ENCODE data around the gene HOXA7. TPM values are rescaled to one million over a fixed set of nuclear protein-coding genes. Genes with fewer than 3 reads are reported as not detected.

HOXA7 gene
- total RNA-seq, 1 experiment from 2014 or later: 2.6 TPM

DNA sequence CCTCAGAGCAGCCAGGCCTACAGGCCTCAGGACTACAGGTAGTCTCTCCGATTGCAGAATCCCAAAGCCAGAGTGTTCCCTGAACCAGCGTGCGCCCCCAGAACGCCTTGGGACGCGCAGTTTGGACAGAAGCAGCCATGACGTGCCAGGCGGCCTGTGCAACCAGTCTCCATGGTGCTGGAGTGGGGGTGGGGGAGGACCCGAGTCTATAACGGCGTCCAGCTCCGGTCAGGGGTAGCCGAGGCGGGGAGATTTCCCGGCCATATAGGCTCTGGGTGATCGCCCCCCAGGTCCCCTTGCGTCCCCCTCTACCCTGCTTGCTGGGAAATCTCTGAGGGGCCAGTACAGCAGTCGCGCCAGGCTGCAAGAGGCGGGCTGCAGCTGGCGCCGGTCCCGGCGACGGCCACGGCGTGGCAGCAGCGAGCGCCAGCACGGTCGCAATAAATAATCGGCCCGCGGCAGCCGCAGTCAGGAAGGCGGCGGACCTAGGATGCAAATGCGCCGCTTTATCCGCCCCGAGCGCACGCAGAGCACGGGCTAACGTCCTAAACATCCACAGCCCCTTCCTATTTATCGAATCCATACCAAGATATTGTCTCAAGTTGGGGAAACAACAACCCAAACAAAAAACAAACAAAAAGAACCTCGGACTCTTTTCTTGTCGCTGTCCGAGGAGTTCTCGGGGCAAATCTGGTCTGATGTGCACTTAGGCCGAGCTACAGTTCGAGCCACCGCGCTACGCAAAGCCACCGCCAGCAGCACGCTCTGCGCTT lies 5.7 kb downstream of the HOXA7 start:
- H3K4me1 ChIP-seq (ENCODE audit: insufficient read depth, low read length): peaks cover 34% of the 10 kb centered on the region
- TF ChIP-seq EZH2 (IDR thresholded peaks at IDR 0.05; ENCODE audit: low read length, unreplicated experiment): no peak
- TF ChIP-seq, protein P1, sequence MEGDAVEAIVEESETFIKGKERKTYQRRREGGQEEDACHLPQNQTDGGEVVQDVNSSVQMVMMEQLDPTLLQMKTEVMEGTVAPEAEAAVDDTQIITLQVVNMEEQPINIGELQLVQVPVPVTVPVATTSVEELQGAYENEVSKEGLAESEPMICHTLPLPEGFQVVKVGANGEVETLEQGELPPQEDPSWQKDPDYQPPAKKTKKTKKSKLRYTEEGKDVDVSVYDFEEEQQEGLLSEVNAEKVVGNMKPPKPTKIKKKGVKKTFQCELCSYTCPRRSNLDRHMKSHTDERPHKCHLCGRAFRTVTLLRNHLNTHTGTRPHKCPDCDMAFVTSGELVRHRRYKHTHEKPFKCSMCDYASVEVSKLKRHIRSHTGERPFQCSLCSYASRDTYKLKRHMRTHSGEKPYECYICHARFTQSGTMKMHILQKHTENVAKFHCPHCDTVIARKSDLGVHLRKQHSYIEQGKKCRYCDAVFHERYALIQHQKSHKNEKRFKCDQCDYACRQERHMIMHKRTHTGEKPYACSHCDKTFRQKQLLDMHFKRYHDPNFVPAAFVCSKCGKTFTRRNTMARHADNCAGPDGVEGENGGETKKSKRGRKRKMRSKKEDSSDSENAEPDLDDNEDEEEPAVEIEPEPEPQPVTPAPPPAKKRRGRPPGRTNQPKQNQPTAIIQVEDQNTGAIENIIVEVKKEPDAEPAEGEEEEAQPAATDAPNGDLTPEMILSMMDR (conservative IDR thresholded peaks at IDR 0.05; ENCODE audit: low read depth, low read length): peak; percentile 82
- CTCF ChIA-PET: interaction anchor here (0.5 to 1.4 kb wide), 5 partner anchors 10 to 451 kb away, joined by 3 to 17 read pairs (median 4); partner anchors contain the start of gene HOXA11
- ATAC-seq (peak; percentile 33), DNase-seq (peak; percentile 86)
- peak overlapping the region; percentile 78 for H3K4me3 ChIP-seq (ENCODE audit: low read length)
- H3K36me3 ChIP-seq (ENCODE audit: low read depth, low read length): no peaks in the 10 kb centered on the region
- POLR2A ChIA-PET (ENCODE audit: unreplicated experiment): interaction anchor here (0.6 to 1.4 kb wide), 3 partner anchors 16 to 288 kb away, joined by 3 to 6 read pairs (median 4); no protein-coding TSS in a partner anchor
- H3K27ac ChIP-seq (ENCODE audit: low read length): peak overlapping the region; percentile 84
- intact Hi-C loops (cut with micrococcal nuclease): loop anchor here (1.0 to 2.0 kb wide), 3 partner anchors 286 to 296 kb away; partner anchors contain the start of gene SKAP2
- peak overlapping the region; percentile 73 for H3K9ac ChIP-seq (ENCODE audit: low read length)
- no peaks in the 10 kb centered on the region for H3F3A ChIP-seq (ENCODE audit: low read length, unreplicated experiment)
- no peaks in the 10 kb centered on the region for H4K20me1 ChIP-seq (ENCODE audit: low read length)
- peaks cover 71% of the 10 kb centered on the region for H3K79me2 ChIP-seq (ENCODE audit: low read length)
- peak overlapping the region; percentile 74 for H2AFZ ChIP-seq (ENCODE audit: low read length)
- no peaks in the 10 kb centered on the region for H3K27me3 ChIP-seq (ENCODE audit: low read length)
- no peaks in the 10 kb centered on the region for H3K9me3 ChIP-seq (ENCODE audit: low read length)
- H3K4me2 ChIP-seq (ENCODE audit: low read length): peak overlapping the region; percentile 92
- TSS peak; percentile 41 for BruUV-seq (replicated peaks)
- H3K9me2 ChIP-seq (replicated peaks; ENCODE audit: low read length): no peaks in the 10 kb centered on the region

DNA sequence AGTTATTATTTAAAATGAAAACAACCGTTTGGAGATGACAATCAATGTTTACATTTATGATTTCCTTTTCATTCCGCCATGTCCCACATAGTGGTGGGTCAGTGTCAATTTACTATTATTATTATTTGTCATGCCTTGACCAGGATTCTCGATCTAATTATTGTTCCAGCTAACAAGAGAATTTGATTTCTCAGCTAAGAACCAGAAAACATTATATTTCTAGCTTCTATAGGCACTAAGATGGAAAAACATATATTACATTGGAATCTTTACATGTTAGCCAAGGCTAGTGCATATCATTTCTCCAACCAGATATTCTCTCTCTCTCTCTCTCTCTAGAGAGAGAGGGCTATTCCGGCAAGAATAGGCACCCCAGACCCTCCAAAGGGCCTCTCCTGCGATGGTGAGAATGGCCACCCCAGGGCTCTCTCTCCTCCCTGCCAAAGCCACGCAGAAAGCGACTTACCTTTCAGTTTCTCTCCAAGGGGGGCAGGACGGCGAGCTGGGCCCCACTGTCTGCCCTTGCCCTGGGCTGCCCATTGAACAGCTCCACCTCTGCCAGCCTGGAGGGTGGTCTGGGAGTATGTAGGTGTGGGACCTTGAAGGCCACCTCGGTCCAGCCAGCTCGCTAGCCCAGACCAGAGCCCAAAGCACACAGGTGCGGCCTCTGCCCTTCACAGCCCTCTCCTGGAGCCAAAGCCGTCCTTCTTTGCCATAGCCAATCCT lies 6.5 kb downstream of the HOXA7 start:
- no TSS peak for BruUV-seq (replicated peaks)
- ChIA-PET CTCF (interaction anchor here (0.6 to 1.4 kb wide), 2 partner anchors 11 to 256 kb away, joined by 4 to 17 read pairs; no protein-coding TSS in a partner anchor), POLR2A (ENCODE audit: unreplicated experiment) (interaction anchor here (0.5 to 1.4 kb wide), 2 partner anchors 16 to 30 kb away, joined by 4 to 6 read pairs; no protein-coding TSS in a partner anchor)
- peaks cover 29% of the 10 kb centered on the region for H3K4me1 ChIP-seq (ENCODE audit: insufficient read depth, low read length)
- H3K4me2 ChIP-seq (ENCODE audit: low read length): peak overlapping the region; percentile 92
- DNase-seq: peak; percentile 26
- intact Hi-C loops (cut with micrococcal nuclease): loop anchor here (1.0 to 2.0 kb wide), 7 partner anchors 15 to 295 kb away; partner anchors contain the start of genes HOXA9 and SKAP2
- H3K27me3 ChIP-seq (ENCODE audit: low read length): no peaks in the 10 kb centered on the region
- peak overlapping the region; percentile 73 for H3K9ac ChIP-seq (ENCODE audit: low read length)
- peaks cover 6% of the 10 kb centered on the region; the same call in 1 of the 2 replicates for H3K36me3 ChIP-seq (ENCODE audit: low read depth, low read length)
- H4K20me1 ChIP-seq (ENCODE audit: low read length): no peaks in the 10 kb centered on the region
- no peaks in the 10 kb centered on the region for H3K9me2 ChIP-seq (replicated peaks; ENCODE audit: low read length)
- H2AFZ ChIP-seq (ENCODE audit: low read length): peak overlapping the region; percentile 59
- ATAC-seq: peak; percentile 7
- H3K9me3 ChIP-seq (ENCODE audit: low read length): no peaks in the 10 kb centered on the region
- peak overlapping the region; percentile 78 for H3K4me3 ChIP-seq (ENCODE audit: low read length)
- H3K27ac ChIP-seq (ENCODE audit: low read length): peak overlapping the region; percentile 84
- H3K79me2 ChIP-seq (ENCODE audit: low read length): peaks cover 71% of the 10 kb centered on the region
- H3F3A ChIP-seq (ENCODE audit: low read length, unreplicated experiment): no peaks in the 10 kb centered on the region
- TF ChIP-seq EZH2phosphoT487 (IDR thresholded peaks at IDR 0.05; ENCODE audit: borderline replicate concordance, low read length): no peak
- no peak for TF ChIP-seq EZH2 (IDR thresholded peaks at IDR 0.05; ENCODE audit: low read length, unreplicated experiment)
- TF ChIP-seq, protein P1 (conservative IDR thresholded peaks at IDR 0.05; ENCODE audit: low read depth, low read length): no peak

Data from PC-3 (cell line).